ENCODE data around the gene TIMP2. TPM values are rescaled to one million over a fixed set of nuclear protein-coding genes. Genes with fewer than 3 reads are reported as not detected.
A peak's percentile ranks its signal among the peaks of the same experiment; 100 is the strongest.

The TIMP2 gene
- total and polyA plus RNA-seq, 2 of the 8 experiments (the other 6 are each of a cell fraction or from before 2014, with no cell fraction given), result 18.2 to 43.3 TPM

- Histone ChIP-seq H2BK15ac (ENCODE audit: low read length) (no peak overlapping the region), H4K20me1 (replicated peaks in 1 of 2; ENCODE audit: control insufficient read depth in 1 of 2, insufficient read depth in 2 of 2, low read length in 2 of 2) (peaks cover 7 to 22% of the 10 kb centered on the region in 2 experiments), H3K79me2 (ENCODE audit: control insufficient read depth in 1 of 2, insufficient read depth in 2 of 2, low read length in 2 of 2) (peaks cover 18 to 28% of the 10 kb centered on the region in 2 experiments), H3K27me3 (replicated peaks in 1 of 4; ENCODE audit: control insufficient read depth in 3 of 4, extremely low read depth in 1 of 4, insufficient read depth in 3 of 4, low read length in 3 of 4) (no peaks in the 10 kb centered on the region), H3K14ac (ENCODE audit: insufficient read length) (no peak overlapping the region), H3K56ac (replicated peaks; ENCODE audit: insufficient read length, low read depth, low read length) (peak overlapping the region; percentile 51), H3K27ac (ENCODE audit: low read depth, low read length) (peak overlapping the region; percentile 85), H4K91ac (replicated peaks; ENCODE audit: insufficient read length, low read length) (no peak overlapping the region), H3K79me1 (ENCODE audit: low read depth, low read length) (peaks cover 5% of the 10 kb centered on the region), H4K8ac (ENCODE audit: extremely low read depth, insufficient read depth, low read length) (peak overlapping the region; percentile 92), H3K18ac (ENCODE audit: extremely low read depth, low read length) (no peak overlapping the region), H3K4me1 (replicated peaks in 1 of 4; ENCODE audit: control insufficient read depth in 3 of 4, insufficient read depth in 4 of 4, low read length in 3 of 4) (peaks cover 2 to 12% (median 5%) of the 10 kb centered on the region in 4 experiments), H3K4ac (replicated peaks; ENCODE audit: insufficient read length, low read depth, low read length) (no peak overlapping the region), H3K9ac (replicated peaks in 1 of 4; ENCODE audit: extremely low read depth in 1 of 4, low read depth in 3 of 4, low read length in 3 of 4) (peak overlapping the region; percentile 82 to 98 (median 88)), H2AK5ac (ENCODE audit: low read depth, low read length) (peak overlapping the region; percentile 77; the same call in 1 of the 2 replicates), H3K9me3 (ENCODE audit: insufficient read depth in 2 of 2, low read depth in 1 of 2, low read length in 1 of 2) (no peaks in the 10 kb centered on the region), H3K4me2 (ENCODE audit: insufficient read depth in 1 of 2, low read depth in 2 of 2, low read length in 2 of 2) (peak overlapping the region; percentile 84 to 99), H2AFZ (ENCODE audit: low read length) (no peak overlapping the region), H3K36me3 (ENCODE audit: control insufficient read depth in 2 of 4, insufficient read depth in 4 of 4, low read length in 3 of 4) (peaks cover 17 to 31% (median 26%) of the 10 kb centered on the region in 4 experiments), H3K23me2 (ENCODE audit: low read depth, low read length) (peaks cover 3% of the 10 kb centered on the region), H2BK12ac (ENCODE audit: low read depth, low read length) (no peak overlapping the region), H3K23ac (ENCODE audit: insufficient read length) (no peak overlapping the region), H2BK20ac (ENCODE audit: low read length) (no peak overlapping the region), H4K5ac (ENCODE audit: insufficient read length, low read depth, low read length) (no peak overlapping the region), H2BK5ac (ENCODE audit: low read depth, low read length) (no peak overlapping the region), H3K4me3 (ENCODE audit: extremely low read depth in 1 of 4, insufficient read depth in 2 of 4, low read depth in 3 of 4, low read length in 4 of 4) (peak overlapping the region; percentile 68 to 93 (median 86)), H2BK120ac (replicated peaks; ENCODE audit: low read depth, low read length) (no peak overlapping the region)
- POLR2A ChIA-PET (ENCODE audit: partially characterized antibody), result interaction anchor here (0.6 to 1.2 kb wide), 6 partner anchors 8 to 412 kb away, joined by 3 to 9 read pairs (median 4); no protein-coding TSS in a partner anchor
- WGBS, 2 experiments (ENCODE audit: extremely low coverage in 1 of 2, insufficient coverage in 1 of 2, insufficient read length in 1 of 2, insufficient replicate concordance in 2 of 2, low coverage in 1 of 2, low lambda C conversion rate in 2 of 2, missing lambda C conversion rate in 1 of 2), result 4% methylated on average over 20 of the region's 73 CpGs; no CpG with 5 or more reads in 1 of the 2 experiments
- CTCF ChIA-PET (ENCODE audit: partially characterized antibody), result interaction anchor here (3.1 kb wide), 1 partner anchor 13 kb away, joined by 10 read pairs; no protein-coding TSS in a partner anchor
- DNase-seq (ENCODE audit: low read depth in 1 of 2, low spot score in 2 of 2) (no peak), FAIRE-seq (no peak)
- TF ChIP-seq POLR2AphosphoS5 (IDR thresholded peaks at IDR 0.05; ENCODE audit: low read depth, low read length) (peak; percentile 36), HDAC2 (IDR thresholded peaks at IDR 0.05; ENCODE audit: borderline replicate concordance in 1 of 2, low read depth in 2 of 2, low read length in 2 of 2) (0 out of 4 replicates have a peak, but pooled peaks of 1 of the 2 experiments have one; percentile 44), JUND (IDR thresholded peaks at IDR 0.05; ENCODE audit: low read length) (no peak), CHD1 (IDR thresholded peaks at IDR 0.05; ENCODE audit: low read depth, low read length) (no peak), RFX5 (IDR thresholded peaks at IDR 0.05; ENCODE audit: borderline replicate concordance, low read depth, low read length) (no peak), RXRA (IDR thresholded peaks at IDR 0.05; ENCODE audit: insufficient read depth, low read depth, low read length) (no peak), ASH2L (IDR thresholded peaks at IDR 0.05; ENCODE audit: low read length) (peak; percentile 42), CBX5 (IDR thresholded peaks at IDR 0.05; ENCODE audit: low read depth, low read length) (no peak), USF2 (IDR thresholded peaks at IDR 0.05; ENCODE audit: low read length) (0 out of 2 replicates have a peak, but pooled peaks have one; percentile 3), KDM4A (IDR thresholded peaks at IDR 0.05; ENCODE audit: low read depth, low read length, severe bottlenecking) (no peak)
These were observed 85.2 kb downstream of the TIMP2 start for GRCh38 chr17:78839762-78840529.

All from H1 (cell line).